LoVo (cell line): ENCODE results near the gene C20orf96.
A peak's percentile ranks its signal among the peaks of the same experiment; 100 is the strongest.
"Not testable (repeated sequence)": the region's sequence is repeated elsewhere in the genome, so short reads cannot be mapped to it uniquely, and the experiment has no call there.

Experiments
- DNase-seq: peaks from one replicate; pipeline ENCODE4 v3.0.0-alpha.2; 2016; ENCODE audit warnings: low spot score

The C20orf96 gene, protein sequence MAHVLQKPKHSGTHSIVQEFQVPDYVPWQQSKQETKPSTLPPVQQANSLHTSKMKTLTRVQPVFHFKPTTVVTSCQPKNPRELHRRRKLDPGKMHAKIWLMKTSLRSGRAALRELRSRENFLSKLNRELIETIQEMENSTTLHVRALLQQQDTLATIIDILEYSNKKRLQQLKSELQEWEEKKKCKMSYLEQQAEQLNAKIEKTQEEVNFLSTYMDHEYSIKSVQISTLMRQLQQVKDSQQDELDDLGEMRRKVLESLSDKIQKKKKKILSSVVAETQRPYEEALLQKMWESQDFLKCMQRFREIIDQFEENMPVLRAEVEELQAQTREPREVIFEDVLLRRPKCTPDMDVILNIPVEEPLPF

DNA sequence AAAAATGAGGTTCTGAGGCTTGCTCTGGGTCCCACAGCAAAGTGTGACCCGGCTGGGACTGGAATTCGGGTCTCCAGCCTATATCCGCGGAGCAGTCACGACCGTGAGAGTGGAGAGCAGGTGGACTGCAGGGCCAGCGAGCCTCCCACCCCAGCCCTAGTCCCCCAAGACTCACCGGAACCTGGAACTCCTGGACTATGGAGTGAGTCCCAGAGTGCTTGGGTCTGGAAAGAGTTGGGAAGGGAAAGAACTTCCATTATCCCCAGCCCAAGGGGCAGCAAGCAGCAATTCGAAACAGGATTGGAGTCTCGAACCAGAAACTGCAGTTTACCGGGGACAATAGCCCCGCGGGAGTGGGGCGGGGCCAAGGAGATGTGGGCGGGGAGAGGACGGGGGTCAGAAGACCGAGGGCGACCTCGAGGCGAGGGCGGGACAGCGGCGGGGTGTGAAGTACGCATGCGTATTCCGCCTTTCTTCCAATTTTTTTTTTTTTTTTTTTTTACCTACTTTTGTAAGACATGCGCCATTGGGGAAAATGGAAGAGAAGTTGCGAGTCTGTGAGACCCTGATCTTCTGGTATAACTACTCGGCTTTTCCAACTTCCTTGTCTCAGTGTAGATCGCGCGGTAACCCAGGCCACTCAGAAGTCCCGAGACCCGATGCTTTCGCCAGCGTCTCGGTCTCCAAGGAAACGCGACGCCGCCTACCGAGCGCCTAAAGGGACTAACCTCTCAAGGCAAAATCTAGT lies at the start of gene C20orf96:
C20orf96 (minus strand) TSS at position 667 of the 748 bp plus-strand sequence; CDS start at position 527, 140 bp downstream.
- peak; percentile 90 for DNase-seq

DNA sequence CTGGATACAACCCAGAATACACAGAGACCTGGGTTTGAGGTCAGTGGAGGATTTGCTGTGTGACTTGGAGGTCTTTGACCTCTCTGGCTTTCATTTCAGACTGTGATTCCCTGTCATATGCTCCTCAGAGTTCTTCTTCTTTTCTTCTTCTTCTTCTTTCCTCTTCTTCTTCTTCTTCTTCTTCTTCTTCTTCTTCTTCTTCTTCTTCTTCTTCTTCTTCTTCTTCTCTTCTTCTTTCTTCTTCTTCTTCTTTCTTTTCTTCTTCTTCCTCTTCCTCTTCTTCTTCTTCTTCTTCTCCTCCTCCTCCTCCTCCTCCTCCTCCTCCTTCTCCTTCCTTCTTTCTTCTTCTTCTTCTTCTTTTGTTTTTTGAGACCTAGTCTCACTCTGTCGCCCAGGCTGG lies 45.5 kb upstream of the C20orf96 start:
- not testable (repeated sequence) for DNase-seq

DNA sequence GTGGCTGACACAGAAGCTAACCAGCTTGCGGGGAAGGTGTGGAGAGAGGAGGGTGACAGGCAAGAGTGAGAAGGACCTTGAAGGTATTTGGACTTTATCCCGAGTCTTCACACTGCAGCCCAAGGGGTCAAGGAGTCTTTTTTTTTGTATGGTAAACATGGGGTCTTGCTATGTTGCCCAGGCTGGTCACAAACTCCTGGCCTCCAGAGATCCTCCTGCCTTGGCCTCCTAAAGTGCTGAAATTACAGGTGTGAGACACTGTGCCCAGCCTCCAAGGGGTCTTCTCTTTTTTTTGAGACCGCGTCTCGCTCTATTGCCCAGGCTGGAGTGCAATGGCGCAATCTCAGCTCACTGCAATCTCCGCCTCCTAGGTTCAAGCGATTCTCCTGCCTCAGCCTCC lies 44.0 kb upstream of the C20orf96 start:
- no peak for DNase-seq

GRCh38 chr20:330233-331149 lies 39.9 kb upstream of the C20orf96 start:
- peak; percentile 60 for DNase-seq

DNA sequence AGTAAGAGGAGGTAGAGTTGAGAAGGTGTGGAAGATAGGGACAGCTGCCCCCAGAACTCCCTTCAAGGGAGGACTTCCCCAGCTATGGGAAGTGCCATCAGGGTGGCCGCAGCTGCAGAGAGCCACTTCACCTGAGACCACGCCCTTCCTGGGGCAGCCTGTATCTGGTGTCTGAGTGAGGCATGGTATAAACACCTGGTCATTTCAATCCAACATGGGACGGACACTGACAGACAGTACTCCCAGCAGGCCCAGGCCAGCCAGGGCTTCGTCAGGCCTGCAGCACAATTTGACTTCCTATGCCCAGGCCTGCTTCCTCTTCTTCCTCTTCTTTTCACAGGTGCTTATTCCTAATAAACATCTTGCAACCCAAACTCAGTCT lies 39.3 kb upstream of the C20orf96 start:
- no peak for DNase-seq

DNA sequence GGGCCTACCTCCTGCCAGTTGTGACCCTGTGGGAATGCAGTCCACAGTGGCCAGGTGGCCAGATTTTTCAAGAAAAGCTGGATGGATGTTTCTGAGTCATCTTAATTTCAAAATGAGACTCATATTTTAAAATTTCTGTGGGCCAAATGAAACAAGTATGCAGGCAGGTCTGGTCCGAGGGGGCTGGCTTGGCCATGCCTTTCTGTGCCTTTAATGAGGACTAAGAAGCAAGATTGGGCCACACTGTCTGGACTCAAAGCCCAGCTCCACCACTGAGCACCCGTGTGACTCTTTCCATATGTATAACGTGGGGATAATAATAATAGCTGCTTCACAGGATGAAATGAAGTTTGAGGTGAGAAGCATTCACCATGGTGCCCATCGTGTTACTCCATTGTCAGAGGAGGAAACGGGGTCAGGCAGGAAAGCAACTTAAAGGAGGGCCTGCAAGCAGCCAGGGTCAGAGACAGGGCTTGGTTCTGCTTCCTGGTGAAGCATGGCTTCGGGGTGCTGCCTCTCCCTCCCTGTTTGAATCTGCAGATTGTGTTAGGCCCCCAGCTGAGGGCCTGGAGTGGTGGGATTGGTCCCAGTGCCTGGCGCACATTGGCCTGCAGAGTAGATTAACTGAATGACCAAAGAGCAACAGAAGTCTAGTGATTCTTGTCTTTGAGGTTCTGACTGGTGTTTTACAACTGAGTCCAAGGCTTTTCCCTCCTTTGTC lies 38.6 kb upstream of the C20orf96 start:
- DNase-seq = no peak

DNA sequence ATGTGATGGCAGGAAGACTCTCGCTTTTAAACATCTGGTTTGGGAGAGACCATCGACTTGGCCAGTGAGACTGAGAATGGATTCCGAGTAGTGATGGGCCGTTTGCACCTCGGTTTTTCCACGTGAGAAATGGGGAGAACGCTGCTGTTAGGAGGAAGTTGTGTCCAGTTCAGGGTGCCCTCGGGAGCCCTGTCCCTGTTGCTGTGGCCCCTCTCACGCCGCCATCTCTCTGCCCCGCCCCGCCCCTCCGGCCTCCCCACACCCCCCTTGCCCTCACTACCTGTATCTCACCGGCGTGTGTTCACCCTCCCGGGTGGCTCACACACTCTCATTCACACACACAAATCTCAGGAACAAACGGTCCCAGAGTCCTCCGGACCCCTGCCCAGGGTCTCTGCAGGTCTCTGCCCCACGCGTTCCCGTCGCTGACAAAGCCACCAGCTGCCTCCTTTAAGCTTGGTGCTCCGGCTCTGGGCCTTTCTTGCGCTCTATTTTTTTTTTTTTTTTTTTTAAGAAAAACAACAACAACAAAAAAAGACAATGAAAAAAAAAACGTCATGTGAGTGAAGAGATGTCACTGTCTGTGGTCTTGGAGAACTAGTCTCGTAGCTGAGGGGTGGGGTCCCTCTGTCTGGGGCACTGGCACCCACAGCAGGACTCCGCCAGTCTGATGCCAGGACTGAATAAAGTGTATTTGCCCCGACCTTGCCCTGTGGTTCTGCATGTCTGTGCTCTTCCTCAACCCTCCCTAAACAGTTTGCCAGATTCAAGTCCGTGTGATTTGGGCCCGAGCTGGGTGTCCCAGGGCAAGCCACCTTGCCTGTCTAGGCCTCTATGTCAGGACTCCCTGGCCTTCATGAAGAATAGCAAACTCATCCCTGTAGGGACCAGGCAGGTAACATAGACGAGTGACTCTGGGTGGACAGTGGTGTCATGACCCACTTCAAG lies 37.8 kb upstream of the C20orf96 start:
- no peak for DNase-seq

- no peak for DNase-seq
These were observed 36.9 kb upstream of the C20orf96 start for GRCh38 chr20:327186-328026.

- no peak for DNase-seq
These were observed 36.2 kb upstream of the C20orf96 start for GRCh38 chr20:326645-327185.

GRCh38 chr20:325889-326644 lies 35.5 kb upstream of the C20orf96 start:
- DNase-seq = peak; percentile 23

- peak; percentile 96 for DNase-seq
These were observed 34.7 kb upstream of the C20orf96 start, which contains the start of gene SOX12 for GRCh38 chr20:325045-325888. TSS of gene SOX12 (plus strand) at chr20:325552. CDS start at chr20:325925, 373 bp downstream.

GRCh38 chr20:324177-325044 lies 33.9 kb upstream of the C20orf96 start:
- peak; percentile 91 for DNase-seq

DNA sequence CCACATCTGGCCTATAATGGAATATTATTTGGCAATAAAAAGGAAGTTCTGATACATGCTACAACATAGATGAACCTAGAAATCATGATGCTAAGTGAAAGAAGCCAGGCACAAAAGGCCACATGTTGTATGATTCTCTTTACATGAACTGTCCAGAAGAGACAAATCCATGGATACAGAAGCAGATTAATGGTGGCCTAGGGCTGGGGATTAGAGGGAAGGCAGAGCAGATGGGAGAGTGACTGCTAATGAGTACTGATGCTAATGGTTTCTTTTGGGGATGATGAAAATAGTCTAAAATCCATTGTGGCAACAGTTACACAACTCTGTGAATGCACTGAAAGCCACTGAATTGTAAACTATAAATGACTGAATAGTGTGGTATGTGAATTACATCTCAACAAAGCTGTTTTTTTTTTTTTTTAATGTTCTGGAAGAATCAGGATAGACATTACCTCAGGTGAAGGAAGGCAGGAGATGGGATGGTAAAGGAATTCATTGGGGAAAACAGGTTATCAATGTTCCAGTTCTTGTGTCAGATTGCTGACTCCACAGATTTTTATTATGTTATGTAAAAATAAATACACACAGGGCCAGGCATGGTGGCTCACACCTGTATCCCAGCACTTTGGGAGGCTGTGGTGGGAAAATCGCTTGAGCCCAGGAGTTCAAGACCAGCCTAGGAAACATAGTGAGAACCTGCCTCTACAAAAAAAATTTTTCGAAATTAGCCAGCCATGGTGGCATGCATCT lies 25.9 kb upstream of the C20orf96 start:
- no peak for DNase-seq

DNA sequence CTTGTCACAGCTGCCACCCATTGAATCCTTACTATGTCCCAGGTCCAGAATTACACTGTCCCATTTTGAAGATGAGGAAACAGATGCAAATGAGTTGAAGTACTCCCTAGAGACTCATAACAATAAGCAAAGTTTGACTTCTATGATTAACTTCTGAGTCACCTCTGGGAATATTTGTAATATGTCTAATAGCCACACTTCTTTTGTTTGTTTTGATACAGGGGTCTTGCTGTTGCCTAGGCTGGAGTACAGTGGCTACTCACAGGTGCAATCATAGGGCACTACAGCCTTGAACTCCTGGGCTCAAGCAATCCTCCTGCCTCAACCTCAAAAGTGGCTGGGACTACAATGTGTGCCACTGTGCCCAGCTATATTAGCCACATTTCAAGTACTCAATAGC lies 23.4 kb upstream of the C20orf96 start:
- no peak for DNase-seq

DNA sequence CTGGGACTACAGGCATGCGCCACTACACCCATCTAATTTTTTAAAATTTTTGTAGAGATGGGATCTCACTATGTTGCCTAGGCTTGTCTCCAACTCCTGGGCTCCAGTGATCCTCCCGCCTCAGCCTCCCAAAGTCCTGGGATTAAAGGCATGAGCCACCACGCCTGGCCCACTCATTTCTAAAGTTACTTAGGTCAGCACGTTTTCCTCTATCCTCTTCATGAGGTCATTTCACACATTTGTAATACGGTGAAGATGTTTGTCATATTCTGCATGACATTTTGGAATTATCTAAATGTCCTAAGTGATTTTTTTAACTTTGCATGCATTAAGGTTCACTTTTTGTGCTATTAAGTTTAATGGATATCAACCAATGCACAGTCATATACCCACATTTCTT lies 22.9 kb upstream of the C20orf96 start:
- no peak for DNase-seq

- no peak for DNase-seq
These were observed 22.3 kb upstream of the C20orf96 start for GRCh38 chr20:312866-313265.
